Osteoblast (primary cell): Measurements from ENCODE around the gene GABRR3. TPM values are rescaled to one million over a fixed set of nuclear protein-coding genes. Genes with fewer than 3 reads are reported as not detected.

Experiments used
- DNase-seq: peaks from one replicate; pipeline ENCODE4 v3.0.0; 2011; ENCODE audit warnings: low spot score, mixed read lengths; ENCODE audit not compliant: insufficient read length; ENCODE audit errors: missing footprints
- H2AFZ ChIP-seq: 2 replicates; pipeline ENCODE4 v1.6.0; 2011; ENCODE audit warnings: mild to moderate bottlenecking, low read length
- H3K27ac ChIP-seq: 2 replicates; pipeline ENCODE4 v1.5.1; 2011; ENCODE audit warnings: mild to moderate bottlenecking, low read depth, low read length, moderate library complexity
- H3K27me3 ChIP-seq: 2 replicates; pipeline ENCODE4 v1.6.0; 2012; ENCODE audit warnings: mild to moderate bottlenecking, control low read depth, inconsistent platforms, low read length, moderate library complexity; ENCODE audit not compliant: insufficient read depth
- H3K36me3 ChIP-seq: 2 replicates; pipeline ENCODE4 v1.5.1; 2011; ENCODE audit warnings: mild to moderate bottlenecking, low read length, control low read depth, moderate library complexity; ENCODE audit not compliant: insufficient read depth
- H3K4me1 ChIP-seq: 2 replicates; pipeline ENCODE4 v1.5.1; 2011; ENCODE audit warnings: mild to moderate bottlenecking, low read length, control low read depth, moderate library complexity; ENCODE audit not compliant: insufficient read depth
- H3K4me2 ChIP-seq: 2 replicates; pipeline ENCODE4 v1.6.0; 2011; ENCODE audit warnings: mild to moderate bottlenecking, low read length; ENCODE audit not compliant: insufficient read depth
- H3K4me3 ChIP-seq: fragments of 200-600 bp; sonication (generic); 3 replicates; pipeline ENCODE4 v1.5.1; 2012; ENCODE audit warnings: mild to moderate bottlenecking, low read length, inconsistent platforms; ENCODE audit not compliant: insufficient read depth
- H3K79me2 ChIP-seq: 2 replicates; pipeline ENCODE4 v1.6.0; 2012; ENCODE audit warnings: mild to moderate bottlenecking, low read length, control low read depth, inconsistent platforms; ENCODE audit not compliant: insufficient read depth
- H3K9me3 ChIP-seq: 2 replicates; pipeline ENCODE4 v1.5.1; 2011; ENCODE audit warnings: low read depth, low read length, control low read depth
- H4K20me1 ChIP-seq: 2 replicates; pipeline ENCODE4 v1.6.0; 2012; ENCODE audit warnings: mild to moderate bottlenecking, low read length, control low read depth; ENCODE audit not compliant: insufficient read depth
- CTCF ChIP-seq: IDR thresholded peaks from 2 replicates; pipeline ENCODE4 v1.5.1; 2011; ENCODE audit warnings: mild to moderate bottlenecking, low read depth, low read length, moderate library complexity; ENCODE audit errors: extremely low read depth
- total RNA-seq: library from RNA; depleted of rRNA; stranded (reverse); fragments of >200 nt; gene quantifications from 2 replicates; pipeline ENCODE4 v1.2.3, GENCODE V29; 2012

The GABRR3 gene
- total RNA-seq, 1 donor, result not detected

- Histone ChIP-seq H4K20me1 (no peaks in the 10 kb centered on the region), H2AFZ (no peak overlapping the region), H3K9me3 (no peaks in the 10 kb centered on the region), H3K4me2 (no peak overlapping the region), H3K27ac (no peak overlapping the region), H3K36me3 (no peaks in the 10 kb centered on the region), H3K4me3 (no peak overlapping the region), H3K27me3 (no peaks in the 10 kb centered on the region), H3K79me2 (no peaks in the 10 kb centered on the region), H3K4me1 (no peaks in the 10 kb centered on the region)
- TF ChIP-seq CTCF, result no peak
- no peak for DNase-seq
Observed at GRCh38 chr3:98010194-98010882, 24.8 kb downstream of the GABRR3 start.

GRCh38 chr3:98008855-98009254 is 26.3 kb downstream of the GABRR3 start:
- Histone ChIP-seq H3K36me3 (no peaks in the 10 kb centered on the region), H3K4me3 (no peak overlapping the region), H3K4me2 (no peak overlapping the region), H3K27ac (no peak overlapping the region), H3K4me1 (no peaks in the 10 kb centered on the region), H3K27me3 (no peaks in the 10 kb centered on the region), H3K79me2 (no peaks in the 10 kb centered on the region), H2AFZ (no peak overlapping the region), H4K20me1 (no peaks in the 10 kb centered on the region), H3K9me3 (no peaks in the 10 kb centered on the region)
- TF ChIP-seq CTCF, result no peak
- DNase-seq, result no peak

- Histone ChIP-seq H2AFZ (no peak overlapping the region), H3K4me1 (no peaks in the 10 kb centered on the region)
- TF ChIP-seq CTCF, result no peak
Observed at GRCh38 chr3:98005438-98005837, 29.7 kb downstream of the GABRR3 start.

GRCh38 chr3:98004721-98005120 is 30.4 kb downstream of the GABRR3 start:
- H3K27me3 ChIP-seq, result no peaks in the 10 kb centered on the region
- no peak overlapping the region for H2AFZ ChIP-seq
- no peaks in the 10 kb centered on the region for H3K36me3 ChIP-seq
- no peaks in the 10 kb centered on the region for H3K9me3 ChIP-seq
- no peak for TF ChIP-seq CTCF
- H3K4me3 ChIP-seq, result no peak overlapping the region
- no peak overlapping the region for H3K27ac ChIP-seq
- H3K4me1 ChIP-seq, result no peaks in the 10 kb centered on the region
- DNase-seq, result no peak
- no peak overlapping the region for H3K4me2 ChIP-seq
- H3K79me2 ChIP-seq, result no peaks in the 10 kb centered on the region
- H4K20me1 ChIP-seq, result no peaks in the 10 kb centered on the region

More at GRCh38 chr3:98005438-98005837, 29.7 kb downstream of the GABRR3 start:
- no peaks in the 10 kb centered on the region for H4K20me1 ChIP-seq
- DNase-seq, result no peak
- H3K36me3 ChIP-seq, result no peaks in the 10 kb centered on the region
- H3K4me3 ChIP-seq, result no peak overlapping the region
- no peaks in the 10 kb centered on the region for H3K79me2 ChIP-seq
- H3K4me2 ChIP-seq, result no peak overlapping the region
- no peaks in the 10 kb centered on the region for H3K9me3 ChIP-seq
- no peaks in the 10 kb centered on the region for H3K27me3 ChIP-seq
- no peak overlapping the region for H3K27ac ChIP-seq
